CD4-positive, alpha-beta T cell treated with Interleukin-1 beta for 1 hour (primary cell): ENCODE results near the gene CES1.
"Not testable (repeated sequence)": the region's sequence is repeated elsewhere in the genome, so short reads cannot be mapped to it uniquely, and the experiment has no call there.

Experiments used
- DNase-seq, 2 donors: peaks; one replicate each; pipeline ENCODE4 v3.0.0-alpha.2; 2020 to 2022

Gene CES1

GRCh38 chr16:55832773-55833691 is at the start of gene CES1:
TSS of gene CES1 (minus strand) at chr16:55833096. CDS start at chr16:55833055, 41 bp downstream.
- DNase-seq, result no peak

- DNase-seq, result no peak
These were observed 44.0 kb upstream of the CES1 start for GRCh38 chr16:55876854-55877253.

DNA sequence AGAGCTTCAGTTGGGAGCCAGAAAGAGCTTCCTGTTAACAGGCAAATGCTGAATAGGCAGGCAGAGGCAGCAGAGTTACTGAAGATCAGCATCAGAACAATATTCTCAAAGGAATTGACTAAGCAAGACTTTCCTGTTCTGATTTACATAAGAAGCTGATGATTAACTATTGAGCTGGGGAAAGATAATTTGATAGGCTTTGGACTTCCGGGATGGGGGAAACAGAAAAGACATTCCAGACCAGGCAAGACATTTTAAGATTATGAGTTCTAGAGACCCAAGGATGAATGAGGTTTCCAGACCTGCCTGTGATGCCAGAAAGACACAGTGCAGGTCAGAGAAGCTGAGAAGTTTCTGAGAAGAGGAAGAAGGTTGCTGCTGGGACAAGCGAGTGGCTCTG is 42.4 kb upstream of the CES1 start, which contains the start of gene CES5A:
TSS of gene CES5A (minus strand) at position 101 of the 400 bp plus-strand sequence. CDS start 152 bp downstream, outside the sequence.
- no peak for DNase-seq

DNA sequence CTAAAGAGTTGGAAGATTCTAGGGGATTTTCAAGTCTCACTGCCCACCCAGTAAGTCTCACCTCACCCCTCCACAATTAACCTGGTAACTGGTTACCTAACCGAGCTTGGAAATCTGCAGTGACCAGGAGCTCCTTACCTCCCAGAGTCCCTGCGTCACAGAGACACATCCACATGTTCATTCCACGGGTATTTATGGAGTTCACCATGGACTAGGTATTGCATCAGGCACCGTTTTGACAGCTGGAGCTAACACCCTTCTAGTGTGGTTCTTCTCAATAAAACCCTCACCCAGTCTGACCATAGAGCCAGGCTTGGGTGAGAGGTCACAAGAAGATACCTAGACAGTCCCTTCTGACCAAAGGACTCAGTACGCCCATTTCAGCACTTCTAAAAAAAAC is 40.2 kb upstream of the CES1 start:
- no peak for DNase-seq

DNA sequence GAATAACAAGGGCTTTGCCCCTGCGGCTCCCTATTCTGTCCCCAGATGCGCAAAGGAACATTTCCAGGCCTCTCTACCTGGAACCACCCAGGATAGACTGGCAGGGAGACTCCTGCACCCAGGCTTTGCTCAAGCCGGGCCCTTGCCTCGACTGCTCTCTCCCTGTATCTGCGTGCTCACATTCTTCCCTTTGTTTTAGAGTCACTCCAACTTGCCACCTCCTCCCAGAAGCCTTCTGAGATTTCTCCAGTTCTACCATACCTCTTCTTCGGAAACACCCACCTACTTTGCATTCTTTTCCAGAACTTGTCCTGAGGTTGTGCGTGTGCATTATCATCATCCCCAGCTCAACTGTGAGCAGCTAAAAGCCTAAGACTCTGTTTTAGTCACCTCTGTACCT is 39.2 kb upstream of the CES1 start:
- DNase-seq, result no peak

DNA sequence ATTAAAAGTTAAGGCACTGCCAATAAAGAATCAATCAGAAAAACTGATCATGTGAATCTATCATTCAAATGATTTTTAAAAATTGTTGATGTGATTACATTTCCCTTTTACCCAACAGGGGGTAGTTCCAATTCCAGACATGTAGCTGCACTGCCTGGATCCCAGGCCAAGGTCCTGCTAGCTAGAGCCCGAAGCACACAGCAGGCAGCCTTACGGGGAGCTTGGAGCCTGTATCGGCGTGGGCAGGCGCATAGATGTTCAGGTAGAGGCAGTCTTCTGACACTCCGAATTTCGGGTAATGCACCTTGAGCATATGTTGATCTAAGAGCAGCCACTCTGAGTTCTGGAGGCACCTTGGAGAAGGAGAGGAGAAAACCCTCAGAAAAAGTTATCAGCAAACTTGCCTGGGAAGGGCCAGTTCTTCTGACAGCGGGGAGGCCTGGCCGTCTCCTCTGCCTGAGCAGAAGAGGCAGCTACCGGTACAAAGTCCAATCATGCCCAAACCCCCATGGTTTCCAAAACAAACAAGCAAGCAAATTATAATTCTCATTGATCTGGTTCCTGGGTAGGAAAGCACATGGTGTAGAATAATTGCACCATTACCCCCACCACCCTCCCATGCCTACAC is 38.6 kb upstream of the CES1 start:
- no peak for DNase-seq

- DNase-seq, result no peak
These were observed 36.1 kb upstream of the CES1 start for GRCh38 chr16:55868980-55869379.

DNA sequence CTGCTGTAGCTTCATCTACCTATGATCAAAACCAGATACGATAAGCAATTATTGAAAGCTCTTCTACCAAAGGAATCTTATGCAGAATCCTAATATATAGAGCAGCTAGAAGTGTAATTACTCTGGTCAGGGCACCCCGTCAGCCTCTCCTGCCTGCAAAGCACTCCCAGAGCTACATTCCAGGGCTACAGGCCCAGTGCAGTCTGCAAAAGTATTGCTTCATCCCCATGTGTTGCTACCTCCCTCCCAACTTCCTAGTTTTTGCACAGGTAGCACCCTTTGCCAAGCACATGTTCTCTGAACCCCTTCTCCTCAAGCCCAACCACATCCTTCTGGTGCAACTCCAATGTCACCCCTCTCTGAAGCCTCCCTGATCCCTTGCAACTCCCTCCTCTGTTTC is 35.2 kb upstream of the CES1 start:
- DNase-seq, result no peak

- no peak for DNase-seq
These were observed 28.4 kb upstream of the CES1 start for GRCh38 chr16:55861288-55861687.

- not testable (repeated sequence) for DNase-seq
These were observed 24.8 kb upstream of the CES1 start for GRCh38 chr16:55857650-55858049.

DNA sequence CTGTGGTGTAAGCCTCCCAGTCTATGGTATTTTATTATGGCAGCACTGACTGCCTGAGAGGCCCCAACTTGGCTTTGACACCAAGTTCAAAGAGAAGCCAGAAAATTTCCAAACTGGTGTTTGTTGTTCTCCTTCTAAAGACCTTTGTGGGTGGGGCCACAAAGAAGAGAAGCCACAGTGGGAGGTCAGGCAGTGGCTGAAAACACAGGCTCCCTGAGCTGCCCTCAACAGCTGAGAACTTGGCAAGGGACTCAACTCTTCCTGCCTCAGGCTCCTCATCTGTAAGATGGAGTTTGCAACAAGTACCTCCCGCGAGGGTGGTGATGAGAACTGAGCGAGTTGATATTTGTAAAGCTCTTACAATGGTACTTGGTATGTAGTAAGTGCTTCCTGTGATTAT is 24.1 kb upstream of the CES1 start:
- no peak for DNase-seq

DNA sequence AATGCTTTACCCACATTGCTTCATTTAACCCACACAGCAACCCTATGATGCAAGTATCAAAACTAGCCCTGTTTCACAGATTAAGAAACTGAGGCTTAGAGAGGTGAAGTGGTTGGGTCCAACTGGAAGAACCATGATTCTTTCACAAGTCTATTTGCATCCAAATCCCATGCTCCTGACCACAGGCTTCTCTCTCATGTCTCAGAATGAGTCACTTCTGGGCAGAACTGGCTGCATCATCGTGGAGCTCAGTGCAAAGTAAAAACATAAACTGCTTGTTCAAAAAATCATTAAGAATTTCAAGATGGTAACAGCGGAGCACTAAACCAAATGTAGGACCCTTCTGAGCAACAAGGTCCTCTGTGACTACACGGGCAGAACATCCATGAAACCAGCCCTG is 20.2 kb upstream of the CES1 start:
- no peak for DNase-seq

- no peak for DNase-seq
These were observed 16.6 kb upstream of the CES1 start for GRCh38 chr16:55849536-55849935.

DNA sequence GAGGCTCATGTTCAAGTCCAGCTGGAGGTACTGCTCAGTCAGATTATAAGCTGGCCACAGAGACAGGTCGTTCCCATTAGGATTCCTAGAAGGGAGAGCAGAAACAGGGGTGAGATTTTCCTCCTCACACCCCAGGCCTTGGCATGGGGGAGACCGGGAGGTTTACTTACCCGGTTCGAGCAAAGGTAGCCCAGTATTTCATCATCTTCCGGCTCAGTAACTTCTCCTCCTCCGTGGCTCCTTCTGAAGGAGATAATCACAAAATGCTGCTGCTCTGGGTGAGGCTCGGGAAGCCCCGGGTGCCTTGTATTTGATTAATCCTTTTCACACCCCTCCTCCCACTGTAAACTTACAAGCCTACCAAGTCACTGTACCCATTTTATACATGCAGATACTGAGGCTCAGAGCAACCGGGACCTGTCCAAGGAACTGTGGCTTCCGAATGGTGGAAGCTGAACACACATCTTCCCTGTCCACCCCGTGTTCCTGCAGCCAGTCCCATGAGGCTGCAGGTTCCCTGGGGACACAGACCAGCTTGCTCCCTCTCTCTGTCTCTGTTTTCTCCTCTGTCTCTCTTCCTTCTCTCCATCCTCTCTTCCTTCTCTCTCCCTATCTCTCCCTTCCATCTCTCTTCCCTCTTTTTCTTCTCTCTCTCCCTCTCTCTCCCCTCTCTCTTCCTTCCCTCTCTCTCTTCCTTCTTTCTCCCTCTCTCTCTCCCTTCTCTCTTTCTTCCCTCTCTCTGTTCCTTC is 13.9 kb upstream of the CES1 start:
- DNase-seq, result no peak

GRCh38 chr16:55843105-55843395 is 10.2 kb upstream of the CES1 start:
- DNase-seq, result no peak

DNA sequence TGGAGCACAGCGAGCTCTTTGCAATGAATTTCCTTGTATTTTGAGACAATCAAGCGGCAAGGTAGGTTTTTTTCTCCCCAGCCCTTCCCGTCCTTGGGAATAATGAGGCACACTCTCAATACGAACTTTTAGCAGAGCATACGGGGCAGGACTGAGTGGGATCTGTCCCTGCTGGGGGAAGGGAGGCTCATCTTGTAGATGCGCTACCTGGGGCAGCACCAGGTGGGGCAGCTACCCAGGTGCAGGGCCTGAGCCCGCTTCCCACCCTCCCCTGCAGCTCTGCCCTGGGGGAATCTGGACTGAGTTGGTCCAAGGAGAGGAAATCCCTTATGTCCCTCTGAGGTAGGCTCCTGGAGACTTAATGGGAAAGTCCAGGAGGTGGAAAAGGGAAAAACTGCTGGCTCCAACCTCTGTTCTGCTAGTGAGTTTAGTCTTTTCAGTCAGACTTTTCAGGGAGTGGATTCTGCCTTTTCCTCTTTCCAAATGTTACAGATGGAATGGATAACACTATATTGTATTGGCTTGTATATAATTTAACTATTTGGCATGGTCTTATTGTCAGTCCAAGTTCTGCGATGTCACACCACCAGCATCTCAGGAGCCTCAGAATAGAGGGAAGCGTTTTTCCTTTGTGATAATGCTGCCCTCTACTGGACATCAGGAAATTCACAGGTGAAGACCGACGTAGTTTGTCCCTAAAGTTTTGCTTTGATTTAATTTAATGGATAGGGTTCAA is 9.6 kb upstream of the CES1 start:
- peak; percentile 4 to 47 for DNase-seq

GRCh38 chr16:55839115-55839514 is 6.2 kb upstream of the CES1 start:
- peak in 1 of 2 donors; percentile 15 for DNase-seq

GRCh38 chr16:55836158-55836611 is 3.3 kb upstream of the CES1 start:
- DNase-seq, result no peak

GRCh38 chr16:55835581-55835980 is 2.7 kb upstream of the CES1 start:
- DNase-seq, result no peak

DNA sequence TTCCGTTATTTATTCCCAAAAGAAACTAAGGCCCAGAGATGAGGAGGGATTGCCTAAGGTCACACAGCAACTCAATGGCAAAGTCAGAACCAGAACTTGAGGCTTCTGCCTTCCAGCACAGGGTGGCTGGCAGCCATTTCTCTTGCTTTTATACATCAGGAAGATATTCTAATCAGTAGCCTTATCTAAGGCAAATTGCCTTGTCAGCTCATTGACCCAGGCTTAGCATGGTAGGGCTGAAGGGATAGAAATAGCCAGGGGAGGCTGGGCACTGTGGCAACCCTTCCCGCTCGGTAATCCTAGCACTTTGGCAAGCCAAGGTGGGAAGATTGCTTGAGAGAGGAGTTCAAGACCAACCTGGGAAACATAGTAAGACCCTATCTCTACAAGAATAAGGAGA is 2.3 kb upstream of the CES1 start:
- not testable (repeated sequence) for DNase-seq

GRCh38 chr16:55834049-55834448 is 1.2 kb upstream of the CES1 start:
- DNase-seq, result no peak

DNA sequence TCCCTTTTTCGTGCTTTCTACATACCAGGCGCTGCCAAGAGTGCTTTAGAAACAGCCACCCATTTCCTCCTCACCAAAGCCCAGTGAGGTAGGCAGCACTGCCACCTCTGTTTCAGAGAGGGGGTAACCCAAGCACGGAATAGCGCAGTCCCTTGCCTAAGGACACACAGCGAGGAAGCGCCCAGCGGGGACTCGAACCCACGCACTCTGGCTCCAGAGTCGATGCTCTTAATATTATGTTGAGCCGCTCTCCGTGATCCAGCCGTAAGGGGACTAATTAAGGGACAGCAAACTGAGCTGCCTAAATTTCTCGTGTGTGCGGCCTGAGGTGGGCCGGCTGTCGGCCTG is 497 bp downstream of the CES1 start:
- DNase-seq, result no peak
